Lower leg skin (tissue), 3 donors: ENCODE results near the gene LLCFC1.

Experiments used
- CTCF ChIP-seq, 3 donors: fragments of 450-650 bp; IDR thresholded peaks; one replicate each; pipeline ENCODE4 v1.5.1; 2016; ENCODE audit warnings: antibody characterized with exemption in 3 of 3, mild to moderate bottlenecking in 3 of 3, moderate library complexity in 2 of 3
- POLR2A ChIP-seq, 2 donors: fragments of 450-650 bp; IDR thresholded peaks; one replicate each; pipeline ENCODE4 v1.6.1; 2016 to 2017; ENCODE audit warnings: antibody characterized with exemption in 2 of 2, mild to moderate bottlenecking in 1 of 2, moderate library complexity in 1 of 2

GRCh38 chr7:142910031-142910433, 29.3 kb upstream of the LLCFC1 start:
- TF ChIP-seq POLR2A (IDR thresholded peaks at IDR 0.05) (no peak), CTCF (IDR thresholded peaks at IDR 0.05) (no peak)
